HG03060 (cell line): ENCODE measurements around the gene GNRHR.
"Not testable (repeated sequence)": the region's sequence is repeated elsewhere in the genome, so short reads cannot be mapped to it uniquely, and the experiment has no call there.

Experiments
- ATAC-seq: cut with Tn5 transposase; IDR thresholded peaks from one replicate; pipeline ENCODE4 v1.9.1; 2021; ENCODE audit warnings: low read depth, moderate number of reproducible peaks; ENCODE audit not compliant: unreplicated experiment

The GNRHR gene, protein sequence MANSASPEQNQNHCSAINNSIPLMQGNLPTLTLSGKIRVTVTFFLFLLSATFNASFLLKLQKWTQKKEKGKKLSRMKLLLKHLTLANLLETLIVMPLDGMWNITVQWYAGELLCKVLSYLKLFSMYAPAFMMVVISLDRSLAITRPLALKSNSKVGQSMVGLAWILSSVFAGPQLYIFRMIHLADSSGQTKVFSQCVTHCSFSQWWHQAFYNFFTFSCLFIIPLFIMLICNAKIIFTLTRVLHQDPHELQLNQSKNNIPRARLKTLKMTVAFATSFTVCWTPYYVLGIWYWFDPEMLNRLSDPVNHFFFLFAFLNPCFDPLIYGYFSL

DNA sequence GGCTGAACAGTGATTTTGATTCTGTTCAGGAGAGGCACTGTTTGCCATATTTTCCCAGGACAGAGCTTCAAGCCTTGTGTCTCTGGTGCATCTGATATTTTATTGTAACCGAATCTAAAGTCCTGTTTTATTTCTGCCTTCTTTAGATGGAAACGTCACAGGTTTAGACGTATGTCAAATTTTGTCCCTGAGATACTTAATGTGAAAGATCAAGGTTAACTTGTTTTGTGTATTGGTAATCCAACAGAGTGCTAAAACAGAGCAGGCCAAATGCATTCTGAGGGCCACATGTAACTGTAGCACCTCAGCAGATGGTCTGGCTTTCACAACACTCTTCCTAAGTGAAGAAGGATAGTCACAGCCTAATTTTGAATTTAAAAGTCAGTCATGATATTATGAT is at the start of gene GNRHR:
GNRHR (minus strand) TSS at position 101 of the 400 bp plus-strand sequence; CDS start at position 48, 53 bp downstream.
- ATAC-seq: no peak

DNA sequence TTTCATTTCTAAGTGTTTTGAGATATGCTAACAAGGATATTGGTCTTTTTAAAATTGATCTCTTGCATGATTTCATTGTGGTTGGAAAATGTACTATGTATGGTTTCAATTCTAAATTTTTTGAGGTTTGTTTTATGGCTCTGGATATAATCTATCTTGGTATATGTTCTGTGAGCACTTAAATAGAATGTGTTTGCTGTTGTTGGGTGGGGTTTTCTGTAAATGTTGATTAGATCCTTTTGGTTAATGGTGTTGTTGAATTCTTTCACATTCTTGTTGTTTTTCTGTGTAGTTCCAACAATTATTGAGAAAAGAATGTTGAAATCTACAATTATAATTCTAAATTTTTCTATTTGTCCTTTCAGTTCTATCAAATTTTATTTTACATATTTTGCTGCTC is 42.6 kb upstream of the GNRHR start:
- no peak for ATAC-seq

DNA sequence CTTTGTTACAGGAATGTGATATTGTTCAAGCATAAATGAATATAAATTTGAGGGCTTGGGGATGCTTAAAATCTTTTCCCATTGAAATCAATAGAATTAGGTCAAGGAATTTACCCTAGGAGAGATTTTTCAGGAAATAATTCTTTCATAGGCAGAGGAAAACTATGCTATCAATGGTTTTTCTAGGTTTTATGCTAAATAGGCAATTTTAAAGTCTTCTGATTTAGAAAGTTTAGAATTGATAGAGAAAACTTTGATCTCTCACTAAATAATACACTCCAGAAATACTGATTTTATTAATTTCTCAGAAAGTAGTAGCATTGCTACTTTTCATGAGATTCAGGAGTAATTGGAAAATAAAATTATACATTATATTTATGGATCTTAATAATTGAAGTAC is 36.5 kb upstream of the GNRHR start:
- ATAC-seq: no peak

DNA sequence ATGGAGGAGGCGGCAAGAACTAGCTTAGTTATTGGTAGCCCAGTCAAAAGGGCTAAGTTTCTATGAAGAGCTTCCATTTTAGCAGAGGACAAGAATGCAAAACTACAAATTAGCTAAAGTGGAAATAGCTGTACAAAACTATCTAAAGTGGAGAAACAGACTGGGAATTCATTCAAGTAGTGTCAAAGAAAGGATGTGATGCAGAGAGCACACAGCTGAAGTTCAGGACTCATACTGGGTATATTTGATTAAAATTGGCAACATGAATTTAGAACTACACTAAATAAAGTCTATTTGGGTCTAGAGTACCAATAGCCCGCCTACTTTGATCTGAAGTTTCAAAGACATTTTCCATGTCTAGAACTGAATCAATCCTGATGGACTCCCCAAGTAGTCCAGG is 33.1 kb upstream of the GNRHR start:
- no peak for ATAC-seq

DNA sequence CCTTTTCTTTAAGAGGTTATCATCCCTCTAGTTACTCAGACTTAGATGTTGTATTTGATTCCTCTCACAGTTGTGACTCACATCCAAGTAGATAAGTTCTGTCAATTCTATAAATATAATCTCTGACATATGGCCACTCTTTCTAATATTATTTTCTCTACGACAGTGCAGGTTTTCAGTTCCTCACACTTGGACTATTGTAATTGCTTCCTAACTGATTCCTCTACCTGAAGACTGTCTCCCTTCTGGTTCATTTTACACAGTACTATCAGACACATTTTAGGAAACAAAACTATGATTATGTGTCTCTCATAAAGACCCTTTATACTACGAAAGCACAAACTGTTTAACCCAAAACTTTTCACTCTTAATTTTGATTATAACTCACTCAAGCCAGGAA is 31.3 kb upstream of the GNRHR start:
- ATAC-seq: no peak

DNA sequence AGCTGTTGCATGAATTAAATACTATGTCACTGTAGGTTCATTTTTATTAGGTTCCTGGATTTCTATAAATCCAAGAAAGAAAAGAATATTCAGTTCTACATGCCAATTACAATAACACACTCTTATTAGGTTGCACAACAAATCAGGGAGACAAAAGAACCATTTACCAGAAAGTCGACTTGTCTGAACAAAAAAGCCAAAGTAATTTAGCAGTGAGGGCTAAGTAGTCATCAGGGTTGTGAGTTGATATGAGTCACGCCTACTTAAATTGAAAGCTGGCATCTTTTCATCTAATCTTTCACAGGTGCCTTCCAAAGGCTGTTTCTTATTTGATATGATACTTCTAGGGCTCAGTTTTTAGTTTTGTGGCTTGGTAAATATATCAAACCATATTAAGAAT is 25.4 kb upstream of the GNRHR start:
- ATAC-seq: no peak

DNA sequence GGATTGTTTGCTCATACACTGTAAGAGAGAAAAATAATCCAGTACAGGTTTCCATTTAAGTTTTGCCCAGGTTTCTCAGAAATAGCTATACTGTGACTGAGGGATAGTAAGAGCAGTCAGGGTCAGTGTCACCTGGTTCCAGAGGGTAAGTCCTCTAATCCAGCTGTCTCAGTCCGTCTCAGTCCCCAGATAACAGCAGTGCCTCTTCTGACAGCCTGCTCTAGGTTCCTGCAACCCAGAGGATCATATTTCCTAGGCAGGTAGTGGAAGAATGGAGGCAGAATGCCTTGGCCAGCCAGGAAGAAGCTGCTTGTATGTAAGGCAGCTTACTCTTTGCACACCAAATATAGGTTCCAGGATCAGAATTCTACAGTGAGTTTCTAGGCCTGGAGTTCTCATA is 22.6 kb upstream of the GNRHR start:
- ATAC-seq: no peak

DNA sequence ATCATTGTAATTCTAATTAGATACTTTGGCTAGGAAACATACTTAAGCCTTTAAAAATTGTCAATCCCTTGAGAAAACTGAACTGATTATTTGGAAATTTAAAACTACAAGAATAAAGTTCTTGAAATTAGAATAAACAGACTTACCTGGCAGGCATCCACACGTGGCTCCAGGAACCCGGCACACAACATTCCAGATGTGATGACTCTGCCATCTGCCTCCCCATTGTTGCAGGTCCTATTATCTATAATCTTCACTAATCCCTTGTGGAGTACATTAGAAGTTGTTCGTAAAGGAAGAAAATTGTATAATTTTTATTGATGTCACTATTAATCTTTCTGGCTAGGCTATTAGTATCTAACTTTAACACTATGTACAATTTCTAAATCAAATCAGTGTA is 16.2 kb upstream of the GNRHR start:
- ATAC-seq: no peak

DNA sequence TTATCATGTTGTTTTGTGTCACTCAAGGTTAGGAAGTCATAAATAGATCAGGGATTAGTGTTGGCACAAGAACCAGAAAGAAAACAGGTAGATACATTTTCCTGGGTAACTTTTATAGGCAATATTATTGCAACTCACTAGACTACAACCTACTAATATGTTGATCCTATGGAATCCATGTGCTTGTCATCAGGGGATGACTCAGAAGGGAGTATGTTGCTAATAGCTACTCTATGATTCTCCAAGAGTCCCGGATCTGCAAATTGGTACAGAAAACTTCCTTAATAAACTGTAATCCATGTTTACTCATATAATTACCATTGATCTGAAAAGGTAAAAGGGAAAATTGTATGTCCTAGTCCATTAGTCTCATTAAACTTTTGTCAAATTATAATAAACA is 11.7 kb upstream of the GNRHR start:
- no peak for ATAC-seq

DNA sequence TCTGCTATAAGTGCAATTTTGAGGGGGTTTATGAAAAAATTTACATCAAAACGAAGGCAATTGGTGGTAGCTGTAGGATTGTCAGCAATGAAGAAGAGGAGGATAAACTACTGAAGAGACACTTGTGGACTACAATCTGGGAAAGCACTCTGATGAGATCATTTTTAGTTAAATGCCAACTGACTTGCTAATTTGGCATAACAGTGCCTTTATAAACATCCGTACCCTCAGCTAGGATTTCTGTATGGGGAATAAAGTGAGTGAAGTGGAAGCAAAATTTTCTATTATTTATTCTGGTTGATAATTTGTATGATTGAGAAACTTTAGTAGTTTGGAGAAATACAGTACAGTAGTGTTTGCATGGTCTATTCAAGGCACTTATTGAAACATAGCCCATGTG is 11.2 kb upstream of the GNRHR start:
- no peak for ATAC-seq

DNA sequence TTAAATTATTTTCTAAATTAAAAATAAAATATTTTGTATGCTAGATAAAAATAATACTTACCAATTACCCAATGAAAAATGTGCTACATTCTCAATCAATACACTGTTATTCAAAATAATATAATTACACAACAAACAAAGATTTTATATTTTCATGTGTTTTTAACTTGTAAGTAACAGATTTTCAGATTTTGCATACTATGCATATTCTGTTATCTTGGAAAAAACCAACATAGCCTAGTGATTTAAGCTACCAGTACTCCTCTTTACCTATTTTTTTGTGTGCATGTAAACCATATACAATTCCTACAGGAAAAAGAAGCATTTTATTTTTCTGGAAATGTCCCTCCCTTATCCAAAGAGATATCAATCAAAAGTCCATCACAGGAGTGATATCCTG is 10.0 kb upstream of the GNRHR start:
- no peak for ATAC-seq

DNA sequence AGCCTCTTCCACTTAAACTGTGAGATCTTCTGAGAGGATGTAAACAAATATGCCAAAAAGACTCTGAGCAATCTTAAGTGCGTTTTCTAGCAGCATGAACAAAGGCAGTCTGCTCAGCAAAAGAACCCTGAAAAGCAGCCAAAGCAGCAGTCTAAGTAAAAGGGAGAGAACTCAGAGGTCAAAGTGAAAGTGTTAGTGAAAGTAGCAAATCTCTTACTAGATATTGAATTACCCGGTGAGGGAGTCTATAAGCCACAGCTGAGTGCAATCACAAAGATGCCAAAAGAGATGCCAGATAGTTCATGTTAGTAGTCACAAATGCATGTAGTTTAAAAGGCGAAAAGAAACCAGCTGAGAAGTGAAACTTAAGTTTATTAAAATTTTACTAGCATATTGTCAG is 7.9 kb upstream of the GNRHR start:
- peak; percentile 99 for ATAC-seq

DNA sequence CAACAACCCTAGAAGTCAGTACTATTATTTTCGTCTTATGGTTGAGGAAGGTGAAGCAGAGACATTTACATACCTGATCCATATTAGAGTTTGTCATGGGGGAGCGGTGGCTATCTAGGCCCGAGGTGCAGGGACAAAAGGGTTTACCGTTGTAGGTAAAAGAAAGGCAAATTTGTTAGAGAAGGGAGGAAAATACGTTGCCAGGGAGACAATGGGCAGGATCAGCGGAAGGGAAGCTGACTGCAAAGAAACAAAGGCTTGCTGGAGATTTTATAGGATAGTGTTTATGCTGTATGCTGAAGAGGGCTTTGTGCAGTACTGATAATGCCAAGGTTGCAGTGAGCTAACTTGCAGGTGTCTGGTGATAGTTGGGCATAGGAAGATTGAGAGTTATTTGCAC is 2.8 kb upstream of the GNRHR start:
- ATAC-seq: not testable (repeated sequence)

DNA sequence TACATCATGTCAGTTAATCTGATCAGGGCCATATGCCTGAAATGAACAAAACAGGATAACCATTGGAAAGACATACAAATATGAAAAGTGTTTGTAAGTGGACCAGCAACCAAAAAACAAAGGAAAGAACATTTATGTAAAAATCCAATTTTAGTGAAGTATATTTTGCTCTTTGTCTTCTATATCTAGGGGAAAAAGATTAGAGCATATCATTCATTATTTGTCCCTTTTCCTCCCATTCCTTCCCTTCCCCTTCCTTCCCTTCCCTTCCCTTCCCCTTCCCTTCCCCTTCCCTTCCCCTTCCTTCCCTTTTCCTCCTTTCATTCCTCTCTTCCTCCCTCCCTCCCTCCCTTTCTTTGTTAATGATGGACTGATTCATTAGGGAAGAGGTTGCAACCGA is 1.8 kb upstream of the GNRHR start:
- no peak for ATAC-seq

DNA sequence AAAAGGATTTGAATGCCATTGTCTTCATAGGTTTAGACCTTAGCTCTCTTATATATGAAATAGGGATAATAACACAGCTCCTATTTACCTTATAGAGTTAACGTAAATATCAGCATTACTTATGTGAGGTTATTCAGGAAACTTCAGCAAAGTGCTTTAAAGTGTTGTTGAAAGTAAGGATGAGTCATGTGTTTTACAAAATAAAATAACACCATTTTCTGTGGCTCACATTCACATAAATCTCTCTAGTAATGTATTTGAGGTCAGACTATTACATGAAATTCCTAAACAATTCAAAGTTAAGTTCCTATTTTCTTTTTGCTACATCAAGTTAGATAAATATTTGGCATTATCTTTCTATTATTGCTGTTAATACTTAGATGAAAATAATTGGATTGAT is 2.9 kb downstream of the GNRHR start:
- no peak for ATAC-seq

DNA sequence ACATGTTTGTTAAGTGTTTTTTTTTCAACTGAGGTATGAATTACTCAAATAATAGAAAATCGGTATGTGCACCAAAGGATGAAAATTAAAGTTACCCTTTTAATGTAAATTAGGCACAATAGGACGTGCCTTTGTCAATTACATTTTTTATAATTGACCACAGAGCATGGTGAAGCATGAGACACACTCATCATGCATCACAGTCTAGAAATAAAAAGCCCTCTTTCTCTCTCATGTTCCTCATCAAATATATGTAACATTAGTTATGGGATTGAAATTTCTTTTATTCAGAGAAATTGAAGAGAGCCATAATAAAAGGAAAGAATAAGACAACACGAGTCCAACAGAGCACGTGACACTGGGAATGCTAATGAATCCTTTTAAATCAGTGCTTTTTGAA is 3.5 kb downstream of the GNRHR start:
- ATAC-seq: no peak

DNA sequence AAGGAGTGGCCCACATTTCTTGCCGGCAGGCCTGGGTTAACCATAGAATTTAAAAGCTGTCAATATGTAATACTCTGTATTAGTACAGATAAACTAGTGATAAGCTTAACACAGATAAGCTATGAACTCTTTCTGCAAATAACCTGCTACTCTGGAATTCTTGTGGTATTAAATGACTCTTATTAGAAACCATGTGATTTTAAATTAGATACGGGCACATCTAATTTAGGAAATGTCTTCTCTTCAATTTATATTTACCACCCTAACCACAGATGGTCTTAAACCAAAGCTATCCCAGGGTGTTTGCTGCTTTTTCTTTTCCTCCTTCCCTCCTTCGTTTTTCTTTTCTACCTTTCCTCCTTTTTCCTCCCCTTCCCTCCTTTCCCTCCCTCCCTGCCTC is 4.9 kb downstream of the GNRHR start:
- ATAC-seq: no peak

DNA sequence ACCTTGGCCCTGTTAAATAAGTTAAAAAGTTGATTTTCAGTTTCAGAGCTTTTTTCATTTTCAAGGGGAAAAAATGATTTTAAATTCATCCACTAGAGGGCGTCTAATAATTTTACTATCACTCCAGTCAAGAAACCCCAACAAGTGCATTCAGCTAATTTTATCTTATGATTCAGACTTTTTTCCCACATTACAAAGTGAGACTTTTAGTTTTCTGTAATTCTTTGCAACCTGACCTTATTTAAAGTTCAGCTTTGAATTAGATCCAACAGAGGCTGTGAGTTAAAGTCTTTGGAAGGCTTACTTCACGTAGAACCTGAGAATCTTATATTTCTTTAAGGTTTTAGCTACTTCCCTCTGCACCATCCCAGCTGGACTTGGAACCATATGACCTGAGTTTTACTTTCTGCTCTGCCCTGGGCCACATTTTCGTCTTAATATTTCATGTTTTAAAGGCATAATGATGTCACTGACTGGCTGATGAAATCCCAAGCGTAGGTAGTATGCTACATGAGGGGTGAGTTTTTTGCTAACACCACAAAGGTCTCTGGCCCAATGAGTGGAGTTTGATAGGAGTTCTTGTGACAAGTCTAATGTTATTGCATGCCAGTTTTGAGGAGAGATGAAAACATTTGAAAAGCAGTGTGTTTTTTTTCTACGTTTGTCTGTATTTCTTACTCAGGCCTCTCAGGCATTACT is 7.2 kb downstream of the GNRHR start:
- no peak for ATAC-seq

DNA sequence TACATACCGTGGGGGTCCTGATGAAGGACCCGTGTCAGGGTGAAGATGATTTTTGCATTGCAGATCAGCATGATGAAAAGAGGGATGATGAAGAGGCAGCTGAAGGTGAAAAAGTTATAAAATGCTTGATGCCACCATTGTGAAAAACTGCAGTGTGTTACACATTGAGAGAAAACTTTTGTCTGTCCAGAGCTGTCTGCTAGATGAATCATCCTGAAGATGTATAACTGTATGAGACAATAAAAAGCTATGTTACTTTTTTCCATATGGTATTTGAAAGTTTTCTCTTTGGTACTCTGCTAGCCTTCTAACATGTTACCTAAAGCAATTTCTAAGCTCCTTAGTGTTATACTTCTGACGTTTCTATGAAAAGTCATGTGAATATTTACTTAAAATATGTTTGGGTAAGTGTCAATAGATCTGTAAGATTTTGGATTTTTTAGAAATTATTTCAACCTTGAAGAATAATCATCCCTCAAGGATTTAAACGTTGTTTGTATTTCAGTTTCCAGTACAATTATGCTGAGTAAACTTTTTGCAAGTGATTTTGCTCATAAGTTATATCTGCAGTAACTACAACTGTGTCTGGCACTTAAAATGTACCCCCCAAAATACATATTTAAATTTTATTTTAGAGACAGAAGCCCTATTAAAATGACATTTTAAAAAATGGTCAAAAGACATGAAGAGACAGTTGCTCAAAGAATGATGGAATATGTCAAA is 9.5 kb downstream of the GNRHR start:
- no peak for ATAC-seq

DNA sequence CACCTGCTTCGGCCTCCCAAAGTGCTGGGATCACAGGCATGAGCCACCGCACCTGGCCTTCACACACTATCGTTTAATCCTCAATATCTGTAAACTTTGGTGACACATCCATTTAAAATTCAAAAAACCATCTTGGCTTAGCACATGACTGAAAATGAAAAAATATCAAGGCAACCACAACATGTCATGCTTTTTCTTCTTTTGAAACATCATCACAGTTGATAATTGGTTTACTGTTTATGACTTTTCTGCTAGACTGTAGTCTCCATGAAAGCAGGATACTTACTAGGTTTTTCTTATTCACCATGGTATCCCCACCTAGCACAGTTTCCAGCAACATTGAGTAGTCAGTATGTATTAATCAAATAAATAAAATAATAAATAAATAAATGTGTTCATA is 11.0 kb downstream of the GNRHR start:
- no peak for ATAC-seq

DNA sequence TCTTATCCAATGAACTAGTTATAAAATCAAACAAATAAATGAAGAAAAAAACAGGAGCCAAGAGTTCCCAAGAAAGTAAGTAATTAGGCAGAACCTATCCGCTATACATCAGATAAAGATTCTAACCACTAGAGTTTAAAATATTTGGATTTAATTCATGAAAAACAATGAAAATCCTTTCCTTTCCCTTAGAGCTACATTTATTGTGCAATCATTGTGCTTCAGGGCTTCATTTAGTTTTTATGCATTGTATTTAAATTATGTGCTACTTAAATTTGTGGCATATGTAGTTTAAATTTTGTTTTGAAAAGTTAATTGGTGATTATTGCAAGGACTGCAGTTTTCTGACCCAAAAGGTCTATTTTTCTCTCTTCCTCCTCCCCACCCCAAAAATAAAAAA is 17.9 kb downstream of the GNRHR start:
- no peak for ATAC-seq

DNA sequence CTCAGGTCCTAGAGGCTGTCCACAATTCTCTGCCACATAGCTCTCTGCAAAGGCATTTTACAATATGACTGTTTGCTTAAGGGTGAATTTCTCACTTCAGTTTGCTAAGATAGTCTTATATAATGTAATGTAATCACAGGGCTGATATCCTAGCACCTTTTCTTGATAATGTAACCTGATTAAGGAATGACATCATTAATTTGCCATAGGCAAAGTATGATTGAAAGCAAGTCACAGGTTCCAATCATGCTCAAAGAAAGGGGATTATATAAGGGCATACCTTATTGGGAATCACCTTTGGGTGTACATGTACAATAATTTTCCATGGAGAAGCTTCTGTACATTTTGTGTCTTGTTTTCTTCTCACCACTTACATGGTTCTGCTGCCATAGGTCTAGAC is 18.9 kb downstream of the GNRHR start:
- ATAC-seq: no peak
